ENCODE measurements around the gene SGCB.

Gene SGCB

DNA sequence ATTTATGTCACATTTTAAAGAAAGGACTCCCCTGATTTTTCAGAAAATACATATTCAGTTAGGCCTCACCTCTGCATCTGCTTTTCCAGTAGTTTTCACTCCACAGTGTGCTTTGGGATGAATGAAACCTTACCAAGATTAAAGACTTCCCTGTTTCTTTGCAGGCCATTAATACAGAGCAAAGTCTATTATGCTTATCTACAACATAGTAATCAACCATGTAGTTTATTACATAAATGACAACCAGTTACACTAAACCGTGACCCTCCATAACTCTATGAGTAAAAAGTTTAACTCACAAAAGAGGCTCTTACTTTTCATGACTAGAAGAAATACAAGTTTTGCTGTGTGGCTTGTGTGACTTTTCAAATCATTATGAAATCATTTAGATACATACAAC, 20.3 kb downstream of the SGCB start:
- no peak for DNase-seq

DNA sequence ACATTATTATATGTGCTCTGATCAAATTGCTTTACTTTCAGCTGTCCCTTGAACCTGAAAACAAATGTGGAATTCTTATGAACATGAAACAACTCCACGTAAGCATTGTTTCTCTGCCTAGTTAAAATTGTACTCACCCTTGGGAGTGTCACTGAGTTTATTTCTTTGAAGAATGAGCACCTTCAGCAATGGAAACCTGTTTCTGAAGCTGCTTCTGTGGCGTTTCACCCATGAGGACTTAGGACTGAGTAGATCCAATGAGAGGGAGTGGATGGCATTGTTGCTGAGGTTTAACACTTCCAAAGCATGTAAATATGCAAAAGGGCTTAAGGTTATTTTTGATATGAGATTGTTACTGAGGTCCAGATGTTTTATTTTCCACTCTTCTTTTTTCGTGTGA, 21.1 kb downstream of the SGCB start:
- no peak for DNase-seq

DNA sequence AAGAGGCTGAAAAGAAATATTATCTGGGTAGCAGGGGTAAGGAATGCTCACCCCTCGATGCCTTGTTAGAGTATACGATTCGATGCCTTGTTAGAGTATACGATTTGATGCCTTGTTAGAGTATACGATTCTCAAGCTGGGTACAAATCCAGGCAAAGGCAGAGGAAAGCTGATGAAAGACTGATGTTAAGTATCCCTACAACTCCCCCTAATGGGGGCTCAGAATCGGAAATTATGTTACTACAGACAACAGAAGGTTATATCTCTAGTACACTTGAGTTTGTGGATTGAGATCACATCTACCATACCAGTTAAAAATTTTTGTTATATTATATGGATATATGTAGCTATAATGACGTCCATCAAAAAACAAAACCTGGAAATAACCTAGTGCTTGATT, 22.7 kb downstream of the SGCB start:
- DNase-seq = no peak

DNA sequence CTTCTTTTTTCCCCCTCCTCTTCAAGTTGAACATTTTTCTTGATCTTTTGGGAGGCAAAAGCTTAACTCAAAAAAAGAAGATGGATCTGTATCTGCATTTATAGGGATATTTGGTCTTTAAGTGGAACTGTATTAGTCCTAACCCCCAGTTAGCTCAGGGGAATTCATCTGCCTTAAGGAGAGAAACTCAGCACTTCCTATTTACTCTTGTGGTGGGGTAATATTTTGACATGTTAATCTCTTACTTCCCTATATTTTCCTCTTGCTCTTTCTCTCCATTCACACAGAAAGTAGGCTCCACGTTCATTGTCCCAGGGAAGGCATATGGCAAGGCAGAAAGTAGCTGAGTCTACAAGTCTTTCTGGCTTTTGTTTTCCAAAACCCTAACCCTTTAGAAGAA, 23.2 kb downstream of the SGCB start:
- no peak for DNase-seq

DNA sequence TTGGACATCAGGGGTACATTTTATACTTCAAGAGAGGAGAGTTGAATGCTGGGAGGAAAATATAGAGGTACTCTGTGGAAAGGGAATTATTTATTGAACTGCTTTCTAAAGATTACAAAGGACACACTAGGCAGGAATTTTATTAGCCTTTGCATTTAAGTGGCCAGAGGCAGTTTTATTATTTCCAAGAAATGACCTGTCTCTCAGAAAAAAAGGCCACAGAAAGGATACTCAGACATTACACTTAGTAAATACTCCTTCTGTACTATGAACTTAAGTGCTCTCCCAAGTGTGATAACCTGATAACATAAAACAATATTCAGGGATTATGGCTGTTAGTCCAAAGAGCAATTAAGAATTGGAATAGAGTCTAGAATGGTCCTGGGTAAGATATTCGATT, 25.4 kb downstream of the SGCB start:
- no peak for DNase-seq

DNA sequence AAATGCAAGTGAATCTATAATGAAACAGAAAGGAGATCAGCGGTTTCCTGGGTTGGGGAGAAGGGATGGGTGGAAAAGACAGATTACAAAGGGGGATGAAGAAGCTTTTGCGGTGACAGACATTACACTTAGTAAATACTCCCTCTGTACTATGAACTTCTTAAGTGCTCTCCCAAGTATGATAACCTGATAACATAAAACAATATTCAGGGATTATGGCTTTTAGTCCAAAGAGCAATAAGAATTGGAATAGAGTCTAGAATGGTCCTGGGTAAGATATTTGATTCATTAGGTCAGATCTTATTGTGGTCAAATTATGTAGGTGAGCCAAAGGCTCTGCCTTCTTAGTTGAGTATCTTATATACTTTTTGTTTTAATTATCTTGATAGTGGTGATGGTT, 27.1 kb downstream of the SGCB start:
- DNase-seq = no peak

DNA sequence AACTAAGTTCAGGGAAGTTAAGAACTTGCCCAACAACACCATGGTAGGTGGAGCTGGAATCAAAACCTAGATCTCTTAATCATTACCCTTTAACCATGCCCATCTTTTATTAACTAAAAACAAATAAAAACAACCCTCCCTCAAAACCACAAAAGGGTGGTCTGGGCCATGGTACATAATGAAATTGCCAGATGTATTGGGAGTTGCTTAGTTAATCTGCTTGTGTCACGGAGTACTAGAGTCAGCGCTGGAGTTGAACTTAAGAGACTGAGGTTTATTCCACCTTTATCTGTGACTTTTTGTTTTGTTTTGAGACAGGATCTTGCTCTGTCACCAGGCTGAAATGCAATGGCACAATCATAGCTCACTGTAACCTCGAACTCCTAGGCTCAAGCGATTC, 31.2 kb downstream of the SGCB start:
- no peak for DNase-seq

DNA sequence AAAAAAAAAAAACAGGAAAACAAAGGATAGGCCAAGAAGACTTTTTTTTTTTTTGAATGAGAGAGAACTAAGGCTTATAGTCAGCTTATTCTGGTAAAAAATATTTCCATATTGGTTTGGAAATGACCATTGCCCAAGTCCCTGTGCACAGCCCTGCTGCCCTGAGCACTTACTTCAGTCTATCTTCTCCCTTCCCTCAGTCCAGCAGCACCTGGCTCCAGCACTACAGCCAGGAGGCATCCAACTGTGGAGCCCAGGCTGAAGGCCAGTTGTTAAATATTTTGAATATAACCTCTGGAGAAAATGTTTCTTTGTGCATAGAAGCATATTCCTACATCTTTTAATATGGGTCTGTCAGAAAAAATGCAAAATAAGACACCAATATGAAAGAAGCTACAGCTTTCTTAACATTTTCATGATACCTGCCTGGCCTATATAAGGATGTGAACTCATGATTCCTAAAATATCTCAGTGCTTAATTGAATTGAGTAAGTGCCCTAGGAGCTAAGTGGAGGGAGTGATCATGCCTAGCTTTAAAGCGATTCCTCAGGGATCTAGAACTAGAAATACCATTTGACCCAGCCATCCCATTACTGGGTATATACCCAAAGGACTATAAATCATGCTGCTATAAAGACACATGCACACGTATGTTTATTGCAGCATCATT, 32.4 kb downstream of the SGCB start:
- no peak for DNase-seq

DNA sequence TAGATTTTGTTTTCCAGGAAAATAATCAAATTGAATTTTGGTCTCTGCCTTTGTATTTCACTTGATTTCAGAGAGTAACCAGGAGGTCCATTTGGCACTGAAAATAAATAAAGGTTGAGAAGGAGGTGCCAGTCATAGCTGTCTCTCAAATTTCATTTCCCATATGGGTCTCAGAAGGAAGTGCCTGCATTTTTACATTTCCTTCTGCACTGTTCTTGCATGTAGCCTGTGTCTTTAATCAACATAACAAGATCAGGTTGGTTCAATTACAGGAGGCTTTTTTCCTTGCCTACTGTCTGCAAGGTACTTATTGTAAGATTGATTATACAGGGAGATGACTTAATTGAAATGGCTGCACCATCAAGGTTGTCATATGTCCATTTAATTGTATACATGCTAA, 33.7 kb downstream of the SGCB start:
- DNase-seq = no peak

DNA sequence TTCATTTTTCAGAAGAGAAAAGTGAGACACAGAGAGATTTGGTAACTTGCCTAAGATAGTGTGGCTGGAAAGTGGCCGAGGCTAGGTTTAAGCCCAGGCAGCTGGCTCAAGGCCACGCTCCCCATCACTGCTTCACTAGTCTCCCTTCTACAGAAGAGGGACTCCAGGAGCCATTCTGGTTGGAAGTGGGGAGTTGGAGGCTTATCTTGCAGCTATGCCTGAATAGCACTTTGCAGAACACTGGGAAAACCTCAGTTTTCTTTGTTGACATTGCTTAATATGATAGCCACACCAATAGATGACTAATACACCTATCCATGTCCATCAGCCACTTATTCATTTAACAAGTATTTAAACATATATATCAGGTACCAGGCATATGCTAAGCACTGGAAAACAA, 36.5 kb downstream of the SGCB start:
- DNase-seq = no peak

DNA sequence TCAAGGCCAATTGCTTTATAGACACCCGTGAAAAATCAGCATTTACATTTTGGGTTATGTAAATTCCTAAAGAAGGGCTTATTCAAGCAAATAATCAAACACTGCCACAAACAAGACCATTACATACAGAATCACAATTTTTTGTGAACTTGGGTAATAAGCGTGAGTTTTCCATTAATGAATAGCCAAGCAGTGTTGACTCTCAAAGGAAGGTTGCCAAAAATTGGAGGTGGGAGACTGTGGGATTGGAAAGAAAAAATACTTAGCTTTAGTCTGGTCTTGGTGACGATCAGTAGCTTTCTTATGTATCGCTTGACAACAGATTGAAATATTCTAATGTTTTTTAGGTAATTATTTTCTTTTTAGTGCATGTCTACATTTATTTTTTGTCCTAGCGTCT, 38.8 kb downstream of the SGCB start:
- no peak for DNase-seq

DNA sequence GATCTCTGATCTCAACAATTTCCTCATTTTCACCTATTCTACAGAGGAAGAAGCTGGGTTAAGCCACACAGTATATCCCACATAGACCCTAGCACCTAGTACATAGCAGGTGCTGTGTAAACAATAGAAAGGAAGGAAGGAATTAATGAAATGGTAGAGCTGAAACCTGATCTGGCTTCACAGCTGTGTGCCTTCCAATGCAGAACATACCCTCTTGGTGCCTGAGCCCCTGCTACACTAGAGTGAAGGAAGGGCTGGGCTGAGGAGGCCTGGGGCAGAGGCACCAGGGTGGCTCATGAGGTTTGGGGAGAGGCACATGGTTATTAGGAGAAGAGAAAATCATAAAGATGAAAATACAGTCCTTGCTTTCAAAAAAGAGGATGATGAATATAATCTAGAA, 39.3 kb downstream of the SGCB start:
- DNase-seq = no peak

DNA sequence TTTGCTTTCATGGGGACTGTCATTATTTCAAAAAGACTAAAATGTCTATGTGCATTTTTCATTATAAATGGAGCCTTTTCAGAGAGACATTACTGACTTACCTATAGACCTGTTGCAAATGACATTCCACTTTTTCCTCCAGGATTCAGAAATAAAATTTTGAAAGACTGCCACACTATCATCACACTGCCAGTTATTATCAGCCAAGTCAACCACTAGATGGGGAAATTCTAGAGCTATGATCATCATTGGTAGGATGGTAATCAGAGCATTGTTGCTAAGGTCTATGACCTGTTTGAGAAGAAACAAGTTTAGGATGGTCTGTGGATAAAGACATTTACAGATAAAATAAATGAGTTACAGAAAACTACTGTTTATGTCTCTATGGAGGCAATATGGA, 40.5 kb downstream of the SGCB start:
- DNase-seq = no peak

DNA sequence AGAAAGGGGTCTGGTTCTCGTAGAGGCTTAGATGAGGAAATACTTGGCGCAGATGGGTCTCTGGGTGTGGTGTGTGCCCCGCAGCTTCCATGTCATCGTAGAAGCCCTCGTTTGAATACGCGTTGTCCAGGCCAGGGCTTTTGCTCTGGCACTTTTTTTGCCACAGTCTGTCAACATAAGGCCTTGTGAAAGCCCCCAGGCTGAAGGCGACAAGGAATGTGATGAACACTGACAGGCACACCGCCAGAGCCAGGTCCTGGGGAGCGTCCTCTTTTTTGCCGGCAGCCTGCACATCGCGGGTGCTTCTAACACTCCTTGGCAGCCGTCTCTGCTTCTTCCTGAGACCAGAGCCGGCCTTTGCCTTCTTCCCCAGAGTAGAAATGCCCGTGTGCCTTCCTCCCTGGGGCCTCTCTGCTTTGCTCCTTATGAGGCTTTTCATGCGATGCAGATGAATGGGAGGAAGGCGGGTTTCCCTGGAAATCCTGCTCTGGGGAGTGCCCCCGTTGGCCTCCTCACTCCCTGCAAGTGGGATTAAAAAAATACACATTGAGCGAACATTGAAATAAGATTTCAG, 42.4 kb downstream of the SGCB start:
- no peak for DNase-seq
